Stimulated activated CD4-positive, alpha-beta T cell treated with anti-CD3 and anti-CD28 coated beads, Interleukin-1b, Interleukin-23, amount 100 ng/mL, for 4 hours (primary cell): ENCODE results near the gene SLX4IP.

ENCODE experiments used
- DNase-seq, 2 donors: peaks; one replicate each; pipeline ENCODE4 v3.0.0-alpha.2; 2020; ENCODE audit warnings: low read depth in 2 of 2

The SLX4IP gene

DNA sequence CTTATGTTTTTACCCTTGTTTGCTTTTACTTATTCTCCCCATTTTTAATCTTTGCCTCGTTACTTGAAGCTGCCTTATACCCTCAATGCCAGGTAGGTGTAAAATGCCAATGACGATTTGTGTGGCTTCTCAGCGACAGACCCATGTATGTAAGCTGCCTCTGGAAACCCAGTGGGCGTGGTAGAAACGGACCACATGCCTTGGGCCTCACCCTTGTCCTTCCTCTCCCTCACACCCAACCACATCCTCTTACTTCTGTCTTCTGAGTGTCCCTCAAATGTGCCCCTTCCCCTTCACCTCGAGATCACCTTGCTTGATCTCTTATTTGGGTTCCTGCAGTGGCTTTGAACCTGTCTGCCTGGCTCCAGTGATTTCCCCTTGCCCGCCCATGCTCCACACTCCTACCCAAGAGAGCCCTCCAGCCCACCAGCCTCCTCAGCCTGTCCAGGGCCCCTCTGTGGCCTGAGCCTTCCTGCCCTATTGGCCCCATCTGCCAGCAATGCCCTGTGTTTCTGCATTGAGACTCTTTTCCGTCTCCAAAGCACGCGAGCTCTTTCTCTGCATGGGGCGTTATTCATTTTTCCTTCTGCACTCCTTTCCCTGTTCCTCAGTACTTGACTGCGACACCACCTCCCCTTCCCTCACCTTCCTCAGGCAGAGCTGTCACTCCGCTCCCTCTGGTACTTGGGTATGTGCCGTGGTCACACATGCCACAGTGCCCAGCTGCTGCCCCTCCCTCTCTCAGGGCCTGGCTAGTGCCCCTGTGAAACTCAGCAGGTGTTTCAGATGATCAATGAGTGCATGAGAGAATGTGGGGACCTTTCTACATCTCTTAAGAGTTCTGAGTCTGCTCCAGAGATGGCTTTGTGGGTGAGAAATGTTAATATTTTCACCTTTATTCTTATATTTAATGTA is 115.4 kb downstream of the SLX4IP start:
- no peak for DNase-seq

DNA sequence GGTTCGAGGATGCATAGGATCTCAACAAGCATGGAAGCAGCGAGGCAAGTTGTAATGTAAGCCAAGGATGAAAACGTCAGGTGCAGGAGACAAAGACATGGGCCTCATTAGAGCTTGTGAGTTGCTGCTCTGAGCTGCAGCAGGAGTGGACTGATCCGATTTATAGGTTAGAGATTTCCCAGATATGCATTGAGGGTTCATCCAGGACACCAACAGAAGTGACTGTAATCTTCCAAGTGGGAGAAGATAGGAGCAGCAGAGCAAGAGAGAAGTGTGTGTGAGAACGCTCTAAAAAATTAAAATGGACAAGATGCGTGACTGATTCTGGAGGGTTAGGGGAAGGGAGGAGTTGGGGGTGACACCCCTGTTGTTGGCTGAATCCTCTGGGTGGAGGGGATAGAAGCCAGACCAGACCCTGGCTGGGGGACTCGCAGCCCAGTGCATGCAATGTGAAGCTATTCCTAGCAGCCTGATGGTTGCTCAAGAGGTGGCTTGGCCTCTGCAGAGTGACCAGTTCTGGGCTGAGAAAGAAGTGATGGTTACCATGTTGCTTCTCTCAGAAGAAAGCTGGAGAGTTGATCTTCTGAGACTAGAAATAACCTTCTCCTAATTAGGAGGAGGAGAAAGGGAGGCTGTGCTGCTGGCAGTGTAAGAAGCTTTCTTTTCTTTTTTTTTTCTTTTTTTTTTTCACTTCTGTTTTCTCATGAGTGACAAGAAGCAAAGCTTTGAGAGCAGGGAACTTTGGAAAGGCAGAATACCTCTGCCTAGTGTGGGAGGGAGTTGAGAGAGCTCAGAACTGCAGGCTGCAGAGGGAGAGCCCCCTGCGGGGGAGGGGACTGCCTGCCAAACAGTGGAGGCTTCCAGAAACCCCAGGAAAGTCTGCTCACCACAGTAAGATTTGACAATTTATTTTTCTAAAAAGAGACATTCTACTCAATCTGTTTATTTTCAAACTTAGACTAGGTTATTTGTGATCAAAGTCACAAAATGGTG is 116.9 kb downstream of the SLX4IP start:
- DNase-seq: peak in 1 of 2 donors; percentile 5

DNA sequence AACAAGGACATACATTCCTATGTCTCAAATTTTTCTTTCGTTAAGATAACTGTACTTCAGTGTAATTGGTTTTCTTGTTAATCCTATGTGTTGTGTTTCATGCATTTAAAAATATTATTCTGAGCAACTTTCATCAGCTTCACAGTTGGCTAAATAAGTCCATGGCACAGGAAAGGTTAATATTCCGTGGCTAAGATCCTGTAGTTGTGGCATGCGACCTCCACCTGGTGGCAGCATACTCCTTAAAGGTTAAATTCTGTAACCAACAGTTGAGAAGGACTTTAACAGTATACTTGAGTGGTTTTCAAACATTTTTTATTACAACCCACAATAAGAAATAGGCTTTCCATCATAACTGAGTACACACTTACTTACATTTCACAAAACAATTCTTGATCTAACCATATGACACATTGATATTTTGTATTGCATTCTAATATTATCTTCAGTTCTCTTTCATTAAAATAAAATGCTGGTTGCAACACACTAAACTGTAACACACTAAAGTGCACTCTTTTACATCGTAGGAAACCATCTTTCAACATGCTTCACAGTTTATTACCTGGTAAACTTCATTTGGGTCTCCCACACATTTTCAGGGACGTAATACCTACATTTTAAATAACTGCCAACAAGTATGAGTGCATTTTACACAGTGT is 118.3 kb downstream of the SLX4IP start:
- peak; percentile 2 to 11 for DNase-seq

GRCh38 chr20:10554285-10554684 is 119.2 kb downstream of the SLX4IP start:
- DNase-seq: no peak

DNA sequence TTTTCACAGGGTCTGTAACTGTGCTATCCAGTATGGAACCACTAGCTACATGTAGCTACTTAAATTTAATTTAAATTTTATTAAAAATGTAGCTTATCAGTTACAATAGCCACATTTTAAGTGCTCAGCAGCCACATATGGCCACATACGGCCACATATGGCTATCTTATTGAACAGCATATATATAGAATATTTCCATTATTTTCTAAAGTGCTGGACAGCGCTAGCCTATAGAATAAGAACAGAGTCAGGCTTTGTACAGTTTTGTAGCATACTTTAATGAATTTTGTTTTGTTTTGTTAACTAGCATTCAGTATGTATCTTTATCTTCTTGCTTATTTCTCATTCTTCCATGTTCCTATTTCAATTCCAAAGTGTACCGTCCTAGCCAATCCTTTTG is 120.3 kb downstream of the SLX4IP start:
- DNase-seq: no peak

DNA sequence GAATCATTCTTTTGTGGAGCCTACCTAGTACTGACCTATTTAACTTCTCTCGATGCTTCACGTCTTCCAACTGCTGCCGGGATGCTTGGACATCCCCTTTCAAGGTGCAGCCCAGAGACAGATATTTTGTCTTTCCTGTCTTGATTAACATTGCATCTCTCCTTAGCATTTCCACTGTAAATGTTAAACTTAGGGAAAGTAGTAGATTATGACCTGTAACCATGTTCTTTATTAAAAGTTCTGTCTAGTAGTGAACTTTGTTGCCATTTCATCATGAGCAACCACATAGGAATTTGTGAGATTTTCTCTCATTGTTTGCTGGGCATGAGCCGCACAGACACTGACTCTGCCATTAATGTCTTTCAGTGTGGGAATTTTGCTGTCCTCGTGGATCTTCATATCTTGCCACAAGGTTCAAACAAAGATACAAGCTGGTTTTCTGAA is 120.8 kb downstream of the SLX4IP start:
- DNase-seq: no peak

DNA sequence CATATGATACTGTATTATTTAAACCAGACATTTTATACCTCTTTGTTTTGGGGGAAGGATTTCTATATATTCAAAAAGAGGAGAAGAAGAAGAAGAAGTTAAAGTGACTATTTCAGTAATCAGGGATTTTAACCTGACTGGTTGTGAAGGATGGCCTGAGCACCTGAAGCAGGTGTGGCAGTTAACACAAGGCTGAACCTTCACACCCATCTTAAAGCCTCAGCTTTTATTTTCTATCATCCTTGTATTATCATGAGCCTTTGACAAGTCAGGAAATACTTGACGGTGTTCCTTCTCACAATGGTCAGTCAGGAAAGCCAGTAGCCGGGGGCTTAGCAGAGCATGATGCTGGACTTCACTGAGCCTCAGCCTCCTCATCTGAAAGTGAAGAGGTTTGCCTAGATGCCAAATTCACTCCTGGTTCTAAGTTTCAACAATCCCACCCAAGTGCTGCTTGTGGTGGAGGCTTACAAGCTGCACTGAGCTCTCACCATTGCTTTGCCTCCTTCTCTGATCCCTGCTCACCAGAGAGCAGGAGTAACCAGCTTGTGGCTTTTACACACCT is 121.5 kb downstream of the SLX4IP start:
- no peak for DNase-seq

DNA sequence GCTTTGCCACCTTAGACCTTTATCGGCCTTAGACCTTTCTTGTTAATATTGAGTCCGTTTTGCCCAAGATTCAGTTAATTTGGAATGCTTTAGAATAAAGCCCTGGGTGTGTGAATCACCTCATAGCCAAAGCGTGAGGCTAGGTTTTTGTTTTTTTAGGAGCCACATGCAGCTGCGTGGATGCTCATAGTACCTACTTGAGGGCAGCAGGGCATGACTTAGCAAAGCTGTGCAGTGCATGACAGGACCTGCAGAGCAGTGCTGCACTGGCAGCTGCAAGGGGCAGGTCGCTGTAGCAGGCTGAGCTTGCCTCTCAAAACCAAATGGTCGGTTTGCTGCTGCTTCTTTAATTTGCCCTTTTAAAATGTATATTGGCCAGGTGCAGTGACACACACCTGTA is 122.6 kb downstream of the SLX4IP start:
- DNase-seq: no peak

DNA sequence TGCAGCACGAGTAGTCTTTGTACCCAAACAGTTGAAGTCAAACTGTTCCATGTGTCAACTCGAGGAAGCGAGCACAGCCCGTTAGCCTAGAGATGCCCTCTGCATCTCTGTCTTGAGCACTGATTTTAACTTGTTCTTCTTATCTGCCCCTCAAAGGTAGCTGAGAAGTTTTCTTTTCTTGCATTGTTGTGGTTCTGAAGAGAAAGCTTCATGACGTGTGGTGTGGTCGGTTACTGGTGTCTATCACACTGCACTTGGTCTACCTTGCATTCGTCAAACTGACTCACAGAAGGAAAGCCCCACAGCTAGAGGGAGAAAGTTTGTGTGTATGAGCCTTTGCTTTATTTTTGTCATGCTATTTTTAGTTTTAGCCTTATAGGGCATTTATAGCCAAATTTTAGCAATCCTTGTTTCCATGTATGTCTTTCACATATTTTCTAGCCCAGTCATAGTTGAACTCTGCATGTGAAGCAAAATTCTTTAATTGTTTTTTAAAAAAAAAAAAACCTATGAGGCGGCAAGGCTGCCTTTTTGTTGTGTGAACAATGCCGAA is 123.6 kb downstream of the SLX4IP start:
- DNase-seq: no peak

- no peak for DNase-seq
Measured at GRCh38 chr20:10559266-10559665, 124.2 kb downstream of the SLX4IP start.

DNA sequence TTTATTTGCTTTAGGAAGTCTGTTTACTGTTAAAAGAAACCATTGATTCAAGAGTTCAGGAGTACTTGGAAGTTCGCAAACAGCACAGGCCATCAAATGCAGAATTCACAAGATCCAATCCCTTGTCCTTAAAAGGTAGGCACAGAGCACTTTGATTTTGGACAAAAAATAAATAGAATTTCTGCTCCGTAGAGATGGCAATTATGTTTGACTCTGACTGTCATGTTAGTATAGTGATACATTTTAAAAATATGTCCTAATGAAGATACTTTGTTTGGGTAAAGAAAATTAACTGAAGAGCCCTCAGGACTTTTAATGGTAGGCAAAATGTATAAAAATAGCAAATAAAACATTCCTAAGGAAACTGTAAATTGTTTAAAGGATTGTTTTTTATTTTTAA is 125.6 kb downstream of the SLX4IP start:
- no peak for DNase-seq

DNA sequence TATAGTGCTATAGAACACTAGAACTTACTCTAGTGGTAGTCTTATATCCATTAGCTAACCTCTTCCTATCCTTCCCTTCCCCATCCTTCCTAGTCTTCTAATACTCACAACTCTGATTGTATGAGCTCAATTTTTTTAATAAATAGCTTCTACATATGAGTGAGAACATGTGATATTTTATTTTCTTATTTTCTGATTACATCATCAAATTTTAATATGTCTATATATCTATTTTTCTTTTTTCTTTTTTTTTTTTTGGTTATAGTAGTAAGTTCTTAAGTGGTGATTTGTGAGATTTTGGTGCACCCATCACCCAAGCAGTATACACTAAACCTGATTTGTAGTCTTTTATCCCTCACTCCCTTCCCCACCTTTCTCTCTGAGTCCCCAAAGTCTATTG is 126.2 kb downstream of the SLX4IP start:
- DNase-seq: no peak

GRCh38 chr20:10562899-10563298 is 127.8 kb downstream of the SLX4IP start:
- DNase-seq: no peak

DNA sequence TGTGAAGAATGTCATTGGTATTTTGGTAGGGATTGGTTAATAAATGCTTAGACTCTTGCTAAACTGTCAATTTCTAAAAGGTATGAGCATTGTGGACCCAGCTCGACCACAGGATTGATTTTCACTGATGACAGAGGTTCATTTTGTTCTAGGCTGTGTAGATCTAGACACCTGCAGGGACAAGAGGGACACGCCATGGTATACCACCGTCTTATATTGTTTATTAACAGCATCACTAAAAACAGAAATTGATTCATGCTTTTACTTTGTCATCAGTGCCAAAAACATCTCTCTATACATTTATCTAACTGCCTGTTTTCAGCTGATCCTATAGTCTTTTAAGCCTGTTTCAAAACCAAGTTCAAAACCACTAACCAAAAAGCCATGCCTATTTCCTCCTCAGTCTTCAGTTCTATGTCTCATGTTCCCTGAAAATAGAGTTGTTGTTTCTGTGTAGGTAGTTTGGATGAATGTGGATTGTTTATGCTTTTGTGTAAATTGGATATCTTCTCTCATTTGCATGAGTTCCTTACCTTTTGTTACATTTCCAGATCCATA is 128.9 kb downstream of the SLX4IP start:
- DNase-seq: no peak

DNA sequence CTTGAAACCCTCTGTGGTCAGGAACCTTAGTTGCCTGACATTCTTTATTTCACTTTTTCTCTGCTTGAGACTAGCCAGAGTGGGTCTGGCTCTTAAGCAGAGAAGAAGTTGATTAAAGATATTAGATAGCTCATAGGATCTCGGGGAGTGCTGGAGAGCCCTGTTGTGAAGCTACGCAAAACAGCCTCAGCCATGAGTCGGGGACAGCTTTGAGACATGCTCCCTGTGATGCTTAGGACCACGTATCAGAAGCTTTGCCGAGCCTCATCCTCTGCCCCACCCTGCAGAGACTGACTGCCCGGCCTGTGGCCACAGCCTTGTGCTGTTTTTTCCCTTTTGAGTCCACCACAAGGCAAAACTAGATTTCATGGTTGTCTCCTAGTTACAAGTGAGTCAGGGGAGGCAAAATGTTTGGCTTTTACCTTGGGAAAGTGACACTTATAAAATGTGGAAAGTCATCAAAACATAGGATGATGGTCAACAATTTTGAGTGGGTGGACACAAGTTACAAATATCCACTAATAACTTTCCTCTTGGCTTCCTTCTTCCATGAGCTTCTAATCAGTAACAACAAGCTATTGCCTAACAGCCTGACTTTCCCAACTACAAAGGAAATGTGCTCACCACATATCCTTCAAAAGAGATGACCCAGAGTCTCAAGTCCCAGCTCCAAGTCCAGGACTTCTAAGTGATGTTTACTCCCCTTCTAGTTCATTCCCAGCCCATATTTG is 130.3 kb downstream of the SLX4IP start:
- no peak for DNase-seq

GRCh38 chr20:10565922-10566897 is 131.1 kb downstream of the SLX4IP start:
- DNase-seq: no peak

DNA sequence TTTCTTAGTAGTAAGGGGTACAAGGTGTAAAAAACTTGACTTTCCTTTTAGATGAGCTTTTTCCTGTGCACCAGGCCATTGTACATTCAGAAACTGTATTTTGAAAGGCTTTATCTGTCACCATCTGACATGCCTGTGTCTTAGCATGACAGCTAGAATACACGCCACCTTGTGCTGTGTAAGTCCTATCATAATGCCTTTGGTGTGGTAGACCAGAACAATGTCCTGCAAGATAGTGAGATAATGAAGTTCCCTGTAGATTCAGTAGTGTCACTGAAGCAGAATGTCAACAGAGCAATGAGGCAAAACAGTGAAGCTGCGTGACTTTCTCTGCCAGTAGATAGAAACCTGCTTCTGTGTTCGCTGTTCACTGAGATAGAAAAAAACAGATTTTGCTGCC is 132.9 kb downstream of the SLX4IP start:
- no peak for DNase-seq

GRCh38 chr20:10571313-10571815 is 136.3 kb downstream of the SLX4IP start:
- DNase-seq: no peak

GRCh38 chr20:10572853-10573252 is 137.7 kb downstream of the SLX4IP start:
- DNase-seq: no peak
